Activated CD8-positive, alpha-beta T cell treated with anti-CD3 and anti-CD28 coated beads for 36 hours (primary cell): ENCODE data around the gene PALLD. TPM values are rescaled to one million over a fixed set of nuclear protein-coding genes. Genes with fewer than 3 reads are reported as not detected.

ENCODE experiments used
- ATAC-seq: fragments of 200-7000 bp; cut with Tn5 transposase; one replicate; pipeline ENCODE4 v1.10.0; 2021; ENCODE audit warnings: mild to moderate bottlenecking, moderate library complexity
- CTCF ChIA-PET: fragments of 350-600 bp; sonication (Branson Sonifier 250); formaldehyde crosslinking; loops from one replicate; lab custom pipeline; 2021; ENCODE audit warnings: antibody characterized with exemption; lab: Charles Lee
- POLR2A ChIA-PET: fragments of 350-600 bp; sonication (Branson Sonifier 250); formaldehyde crosslinking; loops from one replicate; lab custom pipeline; 2021; ENCODE audit warnings: antibody characterized with exemption; lab: Charles Lee
- DNase-seq: peaks from one replicate; pipeline ENCODE4 v3.0.0-alpha.2; 2020
- H3K27ac Mint-ChIP-seq: one replicate; pipeline ENCODE4 v1.8.0; 2021; ENCODE audit warnings: mild to moderate bottlenecking, mixed read lengths
- H3K27me3 Mint-ChIP-seq: one replicate; pipeline ENCODE4 v1.8.0; 2021; ENCODE audit warnings: mixed read lengths
- H3K36me3 Mint-ChIP-seq: one replicate; pipeline ENCODE4 v1.8.0; 2021; ENCODE audit warnings: low read depth, mixed read lengths
- H3K4me1 Mint-ChIP-seq: one replicate; pipeline ENCODE4 v1.8.0; 2021; ENCODE audit warnings: low read depth, mixed read lengths
- H3K4me3 Mint-ChIP-seq: one replicate; pipeline ENCODE4 v1.8.0; 2021; ENCODE audit warnings: mild to moderate bottlenecking, moderate library complexity, mixed read lengths
- H3K9me3 Mint-ChIP-seq: one replicate; pipeline ENCODE4 v1.8.0; 2021; ENCODE audit warnings: mixed read lengths
- CTCF ChIP-seq: fragments of 200-600 bp; IDR thresholded peaks from one replicate; pipeline ENCODE4 v1.8.0; 2022; ENCODE audit warnings: antibody characterized with exemption, mild to moderate bottlenecking
- intact Hi-C: fragments of 100-400 bp; cut with micrococcal nuclease; formaldehyde crosslinking; loops from one replicate; pipeline ENCODE4 v1.10.0; 2022
- total RNA-seq, 2 experiments: library from RNA; stranded (reverse); gene quantifications; one replicate each; pipeline ENCODE4 v1.2.3, GENCODE V29; 2021

The PALLD gene
- total RNA-seq, 2 experiments from 2014 or later = 0.41 to 0.60 TPM

DNA sequence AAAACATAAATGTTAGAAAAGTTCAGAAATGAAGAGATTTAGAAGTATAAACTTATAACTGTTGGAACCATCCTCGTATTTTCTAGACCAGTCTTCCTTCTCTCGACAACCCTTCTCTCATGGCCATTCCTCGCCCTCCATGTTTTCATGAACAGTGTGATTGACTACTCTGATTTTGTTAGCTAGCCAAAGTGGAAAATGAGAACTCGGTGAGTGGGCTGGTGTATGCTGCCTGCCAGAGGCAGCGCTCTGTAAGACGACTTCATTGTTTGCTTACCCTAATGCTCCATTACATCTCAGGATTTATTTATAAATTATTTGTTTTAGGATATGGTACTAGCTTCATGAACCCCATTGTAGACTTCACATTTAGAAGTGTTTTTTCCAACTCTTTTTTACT lies 360.2 kb downstream of the PALLD start:
- intact Hi-C loops = no loop called here
- DNase-seq = no peak
- POLR2A ChIA-PET = no interaction called here
- no peak for ATAC-seq
- Mint-ChIP-seq H3K4me3 (no peak overlapping the region), H3K27me3 (no peaks in the 10 kb centered on the region), H3K4me1 (peaks cover 7% of the 10 kb centered on the region), H3K9me3 (no peaks in the 10 kb centered on the region), H3K36me3 (no peaks in the 10 kb centered on the region), H3K27ac (no peak overlapping the region)
- no peak for TF ChIP-seq CTCF
- CTCF ChIA-PET = no interaction called here

- H3K27me3 Mint-ChIP-seq = no peaks in the 10 kb centered on the region
- H3K9me3 Mint-ChIP-seq = no peaks in the 10 kb centered on the region
- CTCF ChIA-PET = no interaction called here
- no peak for DNase-seq
- no peak for ATAC-seq
- TF ChIP-seq CTCF = no peak
- H3K4me1 Mint-ChIP-seq = peaks cover 7% of the 10 kb centered on the region
- POLR2A ChIA-PET = no interaction called here
- H3K4me3 Mint-ChIP-seq = no peak overlapping the region
- intact Hi-C loops = no loop called here
- no peaks in the 10 kb centered on the region for H3K36me3 Mint-ChIP-seq
- no peak overlapping the region for H3K27ac Mint-ChIP-seq
Observed at GRCh38 chr4:168857546-168858314, 360.9 kb downstream of the PALLD start.

DNA sequence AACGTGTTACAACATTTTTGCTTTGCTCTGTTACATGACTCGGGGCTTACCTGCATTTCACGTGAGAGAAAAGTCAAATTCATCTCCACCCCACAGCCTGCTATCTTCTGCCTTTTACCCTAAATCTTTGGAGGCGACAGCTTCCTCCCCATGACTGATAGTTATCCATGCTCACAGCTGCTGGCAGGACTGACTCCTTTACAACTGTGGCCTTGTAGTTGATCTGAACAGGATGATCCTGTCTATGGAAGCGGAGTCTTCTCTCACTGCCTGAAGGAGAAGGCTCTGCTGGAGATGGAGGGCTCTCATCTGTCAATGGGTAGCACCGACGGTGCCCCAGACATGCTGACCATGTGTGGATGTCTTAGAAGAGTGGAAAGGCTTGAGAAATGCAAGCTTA lies 362.2 kb downstream of the PALLD start:
- H3K27ac Mint-ChIP-seq = no peak overlapping the region
- no peak for ATAC-seq
- no peak for DNase-seq
- CTCF ChIA-PET = no interaction called here
- POLR2A ChIA-PET = no interaction called here
- no peaks in the 10 kb centered on the region for H3K9me3 Mint-ChIP-seq
- H3K36me3 Mint-ChIP-seq = no peaks in the 10 kb centered on the region
- no peak for TF ChIP-seq CTCF
- H3K4me1 Mint-ChIP-seq = no peaks in the 10 kb centered on the region
- intact Hi-C loops = no loop called here
- H3K4me3 Mint-ChIP-seq = no peak overlapping the region
- no peaks in the 10 kb centered on the region for H3K27me3 Mint-ChIP-seq

DNA sequence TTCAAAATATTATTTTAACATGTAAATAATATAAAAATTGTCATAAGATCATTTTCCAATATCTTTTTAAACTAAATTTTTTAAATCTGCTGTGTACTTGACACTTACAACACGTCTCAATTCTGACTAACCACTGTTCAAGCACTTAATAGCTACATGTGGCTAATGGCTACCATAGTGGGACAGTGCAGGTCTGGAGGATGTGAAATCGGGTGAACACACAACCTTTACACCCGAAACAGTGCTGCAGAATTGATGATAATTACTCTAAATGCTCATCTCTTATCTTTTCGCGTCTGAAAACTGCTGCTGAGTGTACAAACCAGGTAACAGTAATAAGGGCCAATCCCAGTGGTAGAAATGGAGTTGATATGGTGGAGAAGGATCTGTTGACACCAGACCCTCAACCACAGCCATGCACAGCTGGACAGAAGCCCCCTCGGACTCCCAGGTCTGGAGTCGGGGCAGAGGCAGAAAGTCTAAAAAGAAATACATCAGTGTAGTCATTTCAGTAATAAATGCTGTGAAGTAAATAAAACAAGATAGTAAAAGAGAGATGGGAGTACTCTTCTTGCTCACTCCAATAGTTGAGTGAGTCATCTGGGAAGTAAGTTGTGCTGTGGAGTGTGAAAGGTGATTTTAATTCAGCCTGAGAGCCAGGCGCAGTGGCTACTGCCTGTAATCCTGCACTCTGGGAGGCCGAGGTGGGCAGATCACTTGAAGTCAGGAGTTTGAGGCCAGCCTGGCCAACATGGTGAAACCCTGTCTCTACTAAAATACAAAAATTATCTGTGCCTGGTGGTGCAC lies 363.2 kb downstream of the PALLD start:
- Mint-ChIP-seq H3K9me3 (no peaks in the 10 kb centered on the region), H3K4me3 (no peak overlapping the region), H3K36me3 (no peaks in the 10 kb centered on the region), H3K4me1 (no peaks in the 10 kb centered on the region), H3K27ac (no peak overlapping the region), H3K27me3 (no peaks in the 10 kb centered on the region)
- DNase-seq = no peak
- intact Hi-C loops = no loop called here
- no peak for TF ChIP-seq CTCF
- ATAC-seq = no peak
- POLR2A ChIA-PET = interaction anchor here (0.7 kb wide), 1 partner anchor 340 kb away, joined by 3 read pairs; no protein-coding TSS in a partner anchor
- CTCF ChIA-PET = no interaction called here

- Mint-ChIP-seq H3K36me3 (no peaks in the 10 kb centered on the region), H3K9me3 (no peaks in the 10 kb centered on the region), H3K4me3 (no peak overlapping the region), H3K27ac (no peak overlapping the region), H3K4me1 (no peaks in the 10 kb centered on the region), H3K27me3 (no peaks in the 10 kb centered on the region)
- POLR2A ChIA-PET = no interaction called here
- no peak for ATAC-seq
- no peak for TF ChIP-seq CTCF
- CTCF ChIA-PET = no interaction called here
- DNase-seq = no peak
- intact Hi-C loops = no loop called here
Observed at GRCh38 chr4:168860827-168861226, 364.0 kb downstream of the PALLD start.
